NCI-H1694 (cell line): Measurements from ENCODE around the gene AADACL4.

Source experiments
- DNase-seq: peaks from one replicate; lab custom pipeline; 2025; lab: John Stamatoyannopoulos, UW

Gene AADACL4

DNA sequence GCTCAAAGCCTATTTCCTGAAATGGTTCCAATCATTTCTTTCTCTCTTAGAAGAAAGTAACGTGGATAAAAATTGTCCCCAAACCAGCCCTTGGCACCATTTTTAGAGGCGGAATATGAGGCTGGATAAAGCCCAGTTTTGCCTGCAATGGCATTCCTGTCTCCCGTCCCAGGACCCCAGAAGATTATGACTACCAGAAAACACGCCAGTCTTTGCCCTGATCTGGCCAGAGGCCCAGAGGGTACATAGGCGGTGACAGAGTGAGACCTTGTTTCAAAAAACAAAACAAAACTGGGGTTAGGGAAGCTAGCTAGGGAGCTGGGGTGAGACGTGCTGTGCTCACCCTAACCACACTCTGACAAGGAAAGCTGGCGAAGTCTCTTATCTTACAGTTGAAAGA lies at the start of gene AADACL4:
AADACL4 (plus strand) TSS at position 301 of the 400 bp plus-strand sequence. CDS start 462 bp downstream, outside the sequence.
- no peak for DNase-seq

DNA sequence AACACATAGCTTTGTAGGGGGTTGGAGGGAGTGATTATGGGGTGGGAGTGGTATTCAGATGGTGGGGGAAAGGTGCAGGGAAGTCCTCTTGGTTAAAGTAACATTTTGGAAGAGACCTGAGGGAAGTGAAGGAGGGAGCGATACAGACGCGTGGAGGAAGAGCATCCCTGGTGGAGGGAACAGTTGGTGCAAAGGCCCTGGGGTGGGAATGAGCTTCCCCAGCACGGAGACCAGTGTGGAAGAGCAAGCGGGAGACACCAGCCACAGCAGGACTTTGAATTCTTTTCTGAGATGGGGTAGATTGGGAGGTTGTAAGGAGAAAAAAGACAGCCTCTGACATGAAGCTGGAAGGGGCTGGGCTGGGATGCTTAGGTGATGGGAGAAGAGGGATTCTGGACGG lies 49.4 kb upstream of the AADACL4 start:
- DNase-seq: no peak

DNA sequence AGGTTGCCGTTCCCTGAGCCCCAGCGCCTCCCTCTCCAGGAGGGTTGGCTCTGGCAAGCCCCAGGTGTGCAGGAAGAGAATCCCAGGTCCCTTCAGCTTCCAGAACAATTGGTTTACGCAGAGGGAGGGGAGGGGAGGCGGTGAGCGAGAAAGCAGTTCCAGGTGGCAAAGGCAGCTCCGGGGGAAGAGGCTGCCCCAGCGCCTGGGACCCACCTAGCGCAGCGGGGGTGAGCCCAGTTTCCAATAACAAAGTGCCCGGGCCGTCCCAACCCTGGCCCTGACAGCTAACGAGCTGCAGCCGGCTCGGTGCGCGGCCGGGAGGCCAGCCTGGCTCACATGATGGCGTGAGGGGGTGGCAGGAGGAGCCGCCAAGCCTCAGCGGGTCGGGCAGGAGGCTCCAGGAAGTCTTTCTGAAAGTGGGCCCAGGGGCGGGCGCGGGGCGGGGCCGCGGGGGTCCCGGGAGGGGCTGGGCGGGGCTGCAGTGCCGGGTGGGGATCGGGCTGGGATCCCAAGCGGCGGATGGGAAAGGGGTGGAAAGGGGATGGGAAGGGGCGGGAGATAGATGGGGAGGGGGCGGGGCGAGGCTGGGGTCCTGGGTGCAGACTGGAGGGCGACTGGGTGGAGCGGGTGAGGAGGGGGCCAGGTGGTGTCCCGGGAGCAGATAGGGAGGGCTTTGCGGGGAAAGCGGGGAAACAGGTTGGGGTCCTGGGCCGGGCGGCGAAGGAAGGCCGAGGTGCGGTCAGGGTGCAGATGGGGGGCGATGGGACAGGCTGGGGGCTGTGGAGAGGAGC lies 48.7 kb upstream of the AADACL4 start:
- no peak for DNase-seq

DNA sequence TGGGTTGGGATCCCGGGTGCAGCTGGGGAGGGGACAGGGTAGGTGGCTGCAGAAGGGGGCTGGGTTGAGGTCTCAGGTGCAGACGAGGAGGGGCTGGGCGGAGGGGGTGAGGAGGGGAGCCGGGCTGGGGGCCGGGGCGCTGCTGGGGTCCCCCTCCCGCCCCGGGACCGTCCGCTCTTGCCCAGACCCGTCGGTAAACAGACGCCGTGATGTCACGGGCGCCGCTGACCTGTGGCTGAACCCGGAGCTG lies 48.2 kb upstream of the AADACL4 start:
- DNase-seq: no peak

DNA sequence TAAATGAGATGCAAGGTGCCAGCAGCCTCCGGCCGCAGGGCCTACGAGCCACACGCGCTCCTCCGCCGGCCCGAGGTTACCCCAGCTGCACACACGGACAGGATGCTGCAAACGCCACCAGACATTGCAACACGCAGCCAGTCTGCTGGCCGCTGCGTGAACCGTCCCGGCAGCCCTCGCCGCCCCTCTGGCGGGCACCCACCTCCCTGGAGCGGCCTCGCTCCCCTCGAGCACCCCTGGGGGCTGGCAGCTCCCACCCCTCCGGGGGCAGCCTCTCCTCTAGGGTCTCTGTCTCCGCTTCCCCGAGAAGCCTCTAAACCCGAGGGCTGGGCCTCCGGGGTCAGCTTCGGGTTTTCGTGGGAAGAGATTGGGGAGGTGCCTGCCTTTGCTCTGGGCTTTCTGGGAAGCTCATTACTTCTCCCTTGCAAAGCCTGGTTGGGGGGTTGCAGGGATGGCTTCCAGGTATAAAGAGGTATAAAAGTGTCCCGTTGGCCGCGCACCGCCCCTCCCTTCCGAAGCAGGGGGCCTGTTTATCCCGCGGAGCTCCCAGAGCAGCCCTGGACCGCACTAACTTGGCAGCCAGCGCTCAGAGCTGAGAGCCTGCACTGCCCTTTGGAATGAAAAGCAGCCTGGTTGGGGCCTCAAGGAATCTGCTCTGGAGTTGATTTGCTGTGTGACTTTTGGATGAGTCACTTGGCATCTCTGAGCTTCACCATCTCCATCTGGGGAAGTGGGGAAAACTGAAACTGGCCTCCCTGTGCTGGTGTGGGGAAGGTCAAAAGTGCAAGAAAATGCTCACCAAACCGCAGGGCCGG lies 47.7 kb upstream of the AADACL4 start:
- no peak for DNase-seq

GRCh38 chr1:12597792-12598191 lies 46.1 kb upstream of the AADACL4 start:
- DNase-seq: no peak

GRCh38 chr1:12598974-12599373 lies 44.9 kb upstream of the AADACL4 start:
- no peak for DNase-seq

DNA sequence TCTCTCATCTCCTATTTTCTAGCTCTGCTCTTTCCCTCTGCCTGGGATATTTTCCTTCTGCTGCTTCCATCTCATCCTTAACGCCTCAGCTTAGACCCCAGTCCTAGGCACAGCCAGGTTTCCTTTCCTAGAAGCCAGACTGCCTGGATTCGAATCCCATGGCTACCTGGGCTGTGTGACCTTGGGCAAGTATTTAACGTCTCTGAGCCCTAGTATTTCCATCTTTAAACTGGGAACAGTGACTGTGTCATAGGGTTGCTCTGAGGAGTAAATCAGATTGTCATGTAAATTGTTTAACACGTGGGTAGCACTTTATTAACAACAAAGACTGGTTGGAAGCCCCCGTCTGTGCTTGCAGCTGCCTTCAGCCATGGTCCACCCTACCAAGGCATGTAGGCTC lies 44.2 kb upstream of the AADACL4 start:
- no peak for DNase-seq

DNA sequence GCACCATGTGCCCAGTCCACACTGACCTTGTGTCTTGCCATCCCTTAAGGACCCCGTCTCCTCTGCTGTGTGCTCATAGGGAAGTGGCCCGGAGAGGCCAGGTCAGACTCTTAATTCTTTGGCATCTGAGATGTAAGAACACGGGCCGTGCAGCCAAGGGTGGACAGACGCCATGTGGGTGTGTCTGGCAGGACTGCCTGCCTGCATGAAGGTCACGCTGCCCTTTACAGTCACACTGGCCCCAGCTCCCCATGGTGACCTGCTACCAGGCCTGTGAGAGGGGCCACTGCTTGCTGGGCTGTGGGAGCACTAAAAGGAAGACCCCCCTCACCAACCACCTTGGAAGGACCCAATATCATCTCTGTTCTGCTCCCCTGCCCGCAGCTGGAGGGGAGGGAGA lies 43.5 kb upstream of the AADACL4 start:
- DNase-seq: no peak

- no peak for DNase-seq
Measured at GRCh38 chr1:12600880-12601633, 42.8 kb upstream of the AADACL4 start.

GRCh38 chr1:12601700-12602658 lies 41.9 kb upstream of the AADACL4 start:
- no peak for DNase-seq

DNA sequence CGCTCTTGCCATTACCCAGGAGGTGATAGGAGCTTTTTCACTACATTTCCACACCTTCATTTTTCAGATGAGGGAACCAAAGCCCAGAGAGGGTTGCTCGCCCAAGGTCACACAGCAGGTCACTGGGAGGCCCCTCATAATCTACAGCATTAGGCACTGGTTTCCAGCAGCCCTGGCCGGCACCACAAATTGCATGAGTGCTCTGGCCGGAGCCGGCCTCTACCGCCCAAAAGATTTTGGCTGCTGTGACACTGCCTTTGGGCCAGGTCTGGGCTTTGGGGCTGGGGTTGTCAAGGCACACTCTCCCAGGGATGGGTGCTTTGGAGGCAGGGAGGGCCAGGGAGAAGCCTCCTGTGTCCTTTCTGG lies 41.2 kb upstream of the AADACL4 start:
- no peak for DNase-seq

GRCh38 chr1:12603224-12603623 lies 40.7 kb upstream of the AADACL4 start:
- no peak for DNase-seq

- no peak for DNase-seq
Measured at GRCh38 chr1:12604114-12604874, 39.6 kb upstream of the AADACL4 start.

- no peak for DNase-seq
Measured at GRCh38 chr1:12604986-12605385, 38.9 kb upstream of the AADACL4 start.

DNA sequence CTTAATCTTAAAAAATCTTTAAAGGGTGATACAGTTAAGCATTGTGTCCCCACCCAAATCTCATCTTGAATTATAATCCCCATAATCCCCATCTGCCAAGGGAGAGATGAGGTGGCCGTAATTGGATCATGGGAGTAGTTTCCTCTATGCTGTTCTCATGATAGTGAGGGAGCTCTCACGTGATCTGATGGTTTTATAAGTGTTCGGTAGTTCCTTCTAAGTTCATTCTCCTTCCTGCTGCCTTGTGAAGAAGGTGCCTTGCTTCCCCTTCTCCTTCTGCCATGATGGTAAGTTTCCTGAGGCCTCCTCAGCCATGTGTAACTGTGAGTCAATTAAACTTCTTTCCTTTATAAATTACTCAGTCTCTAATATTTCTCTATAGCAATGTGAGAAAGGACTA lies 36.6 kb upstream of the AADACL4 start:
- no peak for DNase-seq

GRCh38 chr1:12608311-12608957 lies 35.5 kb upstream of the AADACL4 start:
- no peak for DNase-seq

GRCh38 chr1:12609469-12610003 lies 34.3 kb upstream of the AADACL4 start:
- DNase-seq: no peak

DNA sequence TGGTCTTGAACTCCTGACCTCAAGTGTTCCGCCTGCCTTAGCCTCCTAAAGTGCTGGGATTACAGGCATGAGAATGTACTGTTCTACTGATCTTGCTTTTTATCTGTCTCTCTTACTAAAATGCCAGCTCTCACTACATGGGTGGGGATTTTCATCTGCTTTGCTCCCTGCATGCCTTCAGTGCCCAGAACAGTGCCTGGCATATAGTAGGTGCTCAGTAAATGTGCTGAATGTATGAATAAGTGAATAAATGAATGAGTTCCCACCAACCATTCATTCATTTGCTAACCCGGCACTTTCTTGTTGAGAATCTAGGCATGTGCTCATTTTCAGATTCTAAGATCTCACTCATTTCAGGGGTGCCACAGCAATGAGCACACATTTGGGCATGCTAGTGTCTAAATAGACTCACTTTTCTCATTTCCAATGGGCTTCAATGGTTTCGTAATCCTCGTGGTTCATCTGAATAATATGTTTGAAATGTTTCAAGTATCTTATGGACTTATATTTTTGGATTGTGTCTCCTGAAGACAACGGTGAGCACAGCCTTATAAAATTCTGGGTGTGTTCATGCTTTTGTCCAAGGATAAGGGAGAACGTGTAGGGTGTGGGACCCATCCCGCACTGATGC lies 33.5 kb upstream of the AADACL4 start:
- DNase-seq: no peak

DNA sequence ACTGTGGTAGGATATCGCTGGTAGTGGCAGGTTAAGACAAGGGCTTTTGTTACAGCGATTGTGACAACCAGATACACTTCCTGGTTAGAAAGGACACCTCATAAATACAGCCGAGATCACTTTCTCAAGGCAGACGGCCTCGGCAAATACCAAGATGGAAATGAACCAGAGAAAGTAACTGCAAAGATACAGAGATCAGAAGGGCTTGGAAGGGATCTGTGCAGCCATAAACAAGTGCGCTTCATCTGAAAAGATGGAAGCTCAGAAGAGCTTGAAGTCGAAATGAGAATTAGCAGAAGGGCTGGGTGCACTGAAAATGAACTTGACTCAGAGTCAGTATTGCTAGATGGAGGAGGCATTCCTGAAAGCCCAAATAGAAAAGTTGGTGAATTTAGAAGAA lies 32.9 kb upstream of the AADACL4 start:
- no peak for DNase-seq
